GM18519 (cell line): ENCODE measurements around the gene UBAC2.
A peak's percentile ranks its signal among the peaks of the same experiment; 100 is the strongest.
"Not testable (repeated sequence)": the region's sequence is repeated elsewhere in the genome, so short reads cannot be mapped to it uniquely, and the experiment has no call there.

Source experiments
- ATAC-seq: cut with Tn5 transposase; IDR thresholded peaks from one replicate; pipeline ENCODE4 v1.9.1; 2021; ENCODE audit warnings: mild to moderate bottlenecking, moderate library complexity; ENCODE audit not compliant: unreplicated experiment, low FRiP score

The UBAC2 gene

GRCh38 chr13:99182439-99182838 is 18.2 kb upstream of the UBAC2 start:
- no peak for ATAC-seq

DNA sequence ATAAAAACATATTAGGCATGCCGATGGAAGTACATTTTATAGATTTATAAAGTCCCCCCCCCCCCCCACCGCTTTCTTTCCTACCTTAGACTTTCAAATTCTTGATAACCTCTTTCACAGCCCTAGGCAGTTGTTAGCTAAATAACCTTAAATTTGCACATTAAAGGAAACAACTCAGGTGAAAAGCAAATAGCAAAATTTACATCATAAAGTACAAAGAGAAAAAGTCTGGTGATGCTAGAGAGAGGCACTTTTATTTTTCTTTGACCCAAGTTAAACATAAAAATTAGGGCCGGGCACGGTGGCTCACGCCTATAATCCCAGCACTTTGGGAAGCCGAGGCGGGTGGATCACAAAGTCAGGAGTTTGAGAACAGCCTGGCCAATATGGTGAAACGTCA is 15.0 kb upstream of the UBAC2 start:
- ATAC-seq: no peak

- ATAC-seq: no peak
Observed at GRCh38 chr13:99190147-99190985, 10.3 kb upstream of the UBAC2 start.

DNA sequence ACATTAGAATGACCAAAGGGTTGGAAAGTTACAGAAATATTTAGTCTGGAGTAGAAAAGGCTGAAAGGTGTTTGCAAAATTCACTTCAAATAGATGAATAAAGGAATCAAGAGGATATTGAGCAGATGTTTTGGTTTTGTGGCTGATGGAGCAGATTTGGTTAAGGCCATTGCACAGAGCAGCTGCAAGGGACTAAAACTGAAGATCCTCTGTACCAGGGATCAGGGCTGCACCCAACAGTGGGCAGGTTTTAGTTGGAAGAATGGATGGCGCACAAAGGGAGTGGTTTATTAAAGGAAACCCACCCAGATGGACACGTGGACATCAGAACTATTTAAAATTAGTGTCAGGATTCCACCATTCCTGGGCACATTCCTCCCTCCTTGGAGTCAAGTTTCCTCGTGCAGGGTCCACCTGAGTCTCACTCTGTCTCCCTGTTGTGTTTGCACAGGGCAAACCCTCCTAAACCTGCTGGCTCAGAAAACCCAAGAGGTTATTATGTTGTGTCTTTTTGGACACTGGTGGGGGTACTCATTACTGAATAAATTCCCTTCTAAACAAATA is 9.2 kb upstream of the UBAC2 start:
- ATAC-seq: no peak

GRCh38 chr13:99191900-99192399 is 8.7 kb upstream of the UBAC2 start:
- ATAC-seq: no peak

DNA sequence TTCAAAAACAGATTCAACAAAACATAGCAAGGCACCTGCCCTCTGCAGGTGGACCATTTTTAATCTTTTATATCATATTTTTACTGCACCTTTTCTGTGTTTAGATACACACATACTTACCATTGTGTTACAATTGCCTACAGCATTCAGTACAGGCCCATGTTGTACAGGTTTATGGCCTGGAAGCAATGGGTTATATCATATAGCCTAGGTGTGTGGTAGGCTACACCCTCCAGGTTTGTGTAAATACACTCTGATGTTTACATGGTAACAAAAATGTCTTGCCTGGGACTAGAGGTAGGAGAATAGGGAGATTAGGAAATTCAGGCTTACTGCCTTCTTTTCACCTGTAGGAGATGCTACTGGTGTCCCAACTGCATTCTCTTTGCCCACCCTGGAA is 8.2 kb upstream of the UBAC2 start:
- no peak for ATAC-seq

GRCh38 chr13:99193152-99193551 is 7.5 kb upstream of the UBAC2 start:
- ATAC-seq: no peak

GRCh38 chr13:99196466-99197116 is 4.1 kb upstream of the UBAC2 start:
- no peak for ATAC-seq

DNA sequence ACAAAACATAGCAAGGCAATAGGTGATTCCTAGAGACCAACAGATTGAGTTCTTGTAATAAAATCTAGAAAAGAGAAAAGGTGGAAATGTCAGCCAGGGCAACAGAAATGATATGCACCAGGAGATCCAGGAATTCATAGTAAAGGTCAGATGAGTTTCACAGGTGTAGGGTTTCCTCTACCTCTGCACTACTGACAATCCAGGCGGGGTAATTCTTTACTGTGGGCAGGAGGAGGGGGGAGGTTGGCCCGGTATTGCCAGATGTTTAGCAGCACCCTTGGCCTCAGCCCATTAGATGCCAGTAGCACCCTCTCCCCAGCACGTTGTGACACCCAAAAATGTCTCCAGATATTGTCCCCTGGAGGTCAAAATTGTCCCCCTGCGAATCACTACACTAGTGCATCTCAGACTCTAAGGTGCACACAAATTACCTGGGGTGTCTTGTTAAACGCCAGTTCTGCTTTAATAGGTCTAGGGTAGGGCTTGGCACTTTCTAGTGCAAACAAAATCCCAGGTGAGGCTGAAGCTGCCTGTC is 3.5 kb upstream of the UBAC2 start:
- ATAC-seq: no peak

DNA sequence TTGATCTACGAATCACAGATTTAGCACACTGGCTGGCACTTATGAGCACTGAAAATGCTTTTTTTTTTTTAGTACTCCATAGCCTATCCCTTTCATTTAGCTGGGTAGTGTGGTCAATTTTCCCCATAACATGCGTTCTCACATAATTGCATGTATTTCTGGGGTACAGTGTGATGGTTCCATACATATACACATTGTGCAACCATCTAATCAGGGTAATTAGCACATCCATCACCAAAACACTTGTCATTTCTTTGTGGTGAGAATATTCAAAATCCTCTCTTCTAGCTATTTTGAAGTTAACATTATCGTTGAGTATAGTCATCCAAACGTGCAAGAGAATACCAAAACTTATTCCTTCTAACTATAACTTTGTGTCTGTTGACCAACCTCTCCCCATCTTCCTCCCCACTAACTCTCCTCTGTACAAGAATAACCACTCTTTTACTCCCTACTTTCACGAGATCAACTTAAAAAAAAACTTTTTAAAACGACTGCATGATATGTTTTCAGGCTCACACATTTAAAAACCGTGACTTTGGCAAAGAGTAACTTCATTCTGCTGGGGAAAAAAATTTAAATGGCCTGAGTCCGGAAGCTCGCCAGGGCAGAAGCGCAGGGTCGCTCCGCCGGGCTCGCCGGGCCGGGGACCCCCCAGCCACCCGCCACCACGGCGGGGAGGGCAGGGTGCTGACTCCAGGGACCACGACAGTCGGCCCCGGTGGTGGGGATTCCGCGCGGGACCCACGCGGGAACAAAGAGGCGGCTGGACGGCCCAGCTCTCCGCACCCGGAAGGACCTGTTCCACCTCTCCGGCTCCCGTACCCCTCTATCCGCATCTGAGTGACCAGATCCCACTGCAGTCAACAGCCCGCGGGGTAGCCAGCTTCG is 868 bp upstream of the UBAC2 start:
- no peak for ATAC-seq

GRCh38 chr13:99203601-99204579 is 3.2 kb downstream of the UBAC2 start:
- ATAC-seq: peak; percentile 38

DNA sequence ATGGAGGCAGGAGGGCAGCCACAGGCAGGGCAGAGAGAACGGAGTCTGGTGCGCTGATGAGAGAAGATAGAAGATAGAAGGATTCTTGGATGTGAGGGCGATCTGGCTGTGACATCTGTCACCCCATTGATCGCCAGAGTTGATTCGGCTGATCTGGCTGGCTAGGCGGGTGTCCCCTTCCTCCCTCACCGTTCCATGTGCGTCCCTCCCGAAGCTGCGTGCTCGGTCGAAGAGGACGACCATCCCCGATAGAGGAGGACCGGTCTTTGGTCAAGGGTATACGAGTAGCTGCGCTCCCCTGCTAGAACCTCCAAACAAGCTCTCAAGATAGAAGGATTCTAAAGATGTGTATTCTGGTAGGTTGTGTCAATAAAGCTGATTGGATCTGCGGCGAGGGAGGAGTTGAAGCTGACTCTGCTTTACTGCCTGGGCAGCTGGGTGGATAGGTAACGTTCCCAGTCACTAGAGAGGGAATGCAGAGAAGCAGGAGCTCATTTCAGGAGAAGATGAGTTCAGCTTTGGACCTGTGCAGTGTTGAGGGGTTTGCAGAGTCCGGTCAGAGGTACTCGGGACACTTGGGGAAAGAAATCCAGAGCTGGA is 5.1 kb downstream of the UBAC2 start:
- ATAC-seq: no peak

- no peak for ATAC-seq
Observed at GRCh38 chr13:99206226-99206625, 5.6 kb downstream of the UBAC2 start.

- no peak for ATAC-seq
Observed at GRCh38 chr13:99206873-99207272, 6.2 kb downstream of the UBAC2 start.

DNA sequence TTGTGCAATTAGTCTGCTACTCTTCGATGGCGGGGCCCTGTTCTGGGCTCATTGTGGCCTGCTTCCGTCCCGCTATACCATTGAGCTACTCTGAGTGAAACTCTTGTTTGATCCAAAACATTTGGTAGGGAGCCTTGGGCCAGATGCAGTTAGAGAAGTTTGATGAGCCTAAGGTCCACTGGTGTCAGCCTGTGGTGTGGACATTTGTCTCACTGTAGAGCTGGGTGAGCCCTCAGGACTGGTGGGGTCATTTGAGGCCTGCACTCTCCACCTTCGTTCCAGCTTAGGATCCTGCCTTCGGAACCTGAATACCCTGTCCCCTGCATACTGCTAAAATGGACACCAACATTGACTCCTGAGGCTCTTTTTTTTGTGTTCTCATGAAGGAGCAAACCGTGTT is 6.9 kb downstream of the UBAC2 start:
- ATAC-seq: no peak

DNA sequence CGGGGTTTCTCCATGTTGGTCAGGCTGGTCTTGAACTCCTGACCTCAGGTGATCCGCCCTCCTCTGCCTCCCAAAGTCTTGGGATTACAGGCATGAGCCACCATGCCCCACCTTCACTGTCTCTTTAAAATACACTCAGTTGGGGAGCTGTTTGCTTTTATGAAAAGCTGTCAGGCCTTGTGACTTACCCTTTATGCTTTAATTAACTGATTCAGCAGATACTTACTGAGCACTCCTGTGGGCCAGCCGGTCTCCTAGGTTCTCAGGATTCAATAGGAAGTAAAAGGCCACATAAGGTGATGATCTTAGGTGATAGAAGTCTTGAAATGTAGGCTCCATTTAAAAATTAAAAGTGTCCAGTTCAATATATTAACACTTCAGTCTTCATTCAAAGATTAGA is 7.5 kb downstream of the UBAC2 start:
- no peak for ATAC-seq

DNA sequence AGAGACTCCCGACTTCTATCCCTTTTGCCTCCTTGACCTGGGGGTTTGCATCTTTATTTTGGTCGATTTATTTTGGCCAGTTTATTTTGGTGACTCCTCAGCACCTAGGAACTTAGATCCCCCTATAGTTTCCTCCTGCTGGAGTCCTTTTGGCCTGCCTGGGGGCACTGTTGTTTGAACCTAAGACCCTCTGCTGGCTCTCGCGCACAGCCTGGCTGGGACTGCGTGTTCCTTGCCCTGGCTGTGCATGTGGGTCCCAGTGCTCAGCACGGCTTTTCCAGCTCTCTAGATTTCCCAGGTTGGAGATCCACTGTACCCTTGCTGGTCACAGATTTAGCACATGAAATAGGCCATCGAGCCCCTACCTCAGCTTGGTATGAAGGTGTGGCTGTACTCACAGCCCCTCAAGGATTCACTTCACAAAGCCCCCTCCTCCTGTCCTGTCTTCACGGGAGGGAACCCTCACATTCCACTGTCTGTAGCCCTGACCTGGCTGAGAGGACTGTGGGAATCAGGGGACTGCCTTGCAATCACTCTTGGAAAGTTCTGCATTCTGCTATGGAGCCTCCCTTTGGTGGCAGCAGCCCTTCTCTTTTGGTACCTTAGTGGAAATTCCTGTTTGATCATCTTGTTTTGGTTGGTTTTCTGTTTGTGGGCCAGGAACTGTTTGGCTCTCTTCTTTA is 8.3 kb downstream of the UBAC2 start:
- no peak for ATAC-seq

DNA sequence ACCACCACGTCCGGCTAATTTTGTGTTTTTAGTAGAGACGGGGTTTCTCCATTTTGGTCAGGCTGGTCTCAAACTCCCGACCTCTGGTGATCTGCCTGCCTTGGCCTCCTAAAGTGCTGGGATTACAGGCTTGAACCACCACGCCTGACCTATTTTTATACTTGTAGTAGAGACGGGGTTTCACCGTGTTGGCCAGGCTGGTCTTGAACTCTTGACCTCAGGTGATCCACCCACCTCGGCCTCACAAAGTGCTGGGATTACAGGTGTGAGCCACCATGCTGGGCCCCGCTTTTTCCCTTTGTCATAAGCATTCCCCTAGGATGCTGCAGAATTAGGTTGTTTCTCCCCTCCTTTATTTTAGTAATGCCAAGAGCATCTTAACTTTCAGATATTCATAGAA is 10.0 kb downstream of the UBAC2 start:
- ATAC-seq: not testable (repeated sequence)
